ENCODE results near the gene INAFM1. TPM values are rescaled to one million over a fixed set of nuclear protein-coding genes. Genes with fewer than 3 reads are reported as not detected.

INAFM1 gene
- total and polyA plus RNA-seq, 8 donors, result 10.6 to 37.7 (median 15.6) TPM

DNA sequence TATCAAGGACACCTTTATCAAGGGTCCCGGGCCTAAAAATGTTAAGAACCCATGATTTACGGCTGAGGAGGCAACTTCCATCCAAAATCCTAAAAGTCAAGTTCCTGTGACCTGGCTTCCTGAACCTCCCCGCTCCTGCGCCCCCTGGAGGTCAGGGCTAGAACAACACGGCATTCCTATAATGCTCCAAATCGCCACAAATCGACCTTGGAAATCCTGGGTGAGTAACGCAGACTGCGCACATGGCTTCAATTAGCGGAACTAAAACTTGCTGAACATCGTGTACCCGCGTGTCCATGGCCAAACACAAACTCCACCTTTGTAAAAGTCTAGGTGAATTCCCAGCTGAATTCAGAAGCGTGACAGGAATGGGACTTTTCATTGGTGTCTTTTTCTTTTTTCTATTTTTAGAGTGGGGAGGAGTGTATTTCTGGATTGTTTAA is 30.6 kb downstream of the INAFM1 start:
- H3K27ac ChIP-seq, result no peak overlapping the region
- intact Hi-C loops (cut with DNase I), result no loop called here
- H3K4me3 ChIP-seq, result no peak overlapping the region
- peak; percentile 56 to 91 (median 84) for DNase-seq
- no peaks in the 10 kb centered on the region for H3K36me3 ChIP-seq
- H3K27me3 ChIP-seq, result no peaks in the 10 kb centered on the region
- FAIRE-seq, result no peak
- ATAC-seq, result peak; percentile 84 to 97 (median 94)
- WGBS, 2 donors, result 3% methylated on average over 14 of the region's 14 CpGs
- TF ChIP-seq, protein P1, sequence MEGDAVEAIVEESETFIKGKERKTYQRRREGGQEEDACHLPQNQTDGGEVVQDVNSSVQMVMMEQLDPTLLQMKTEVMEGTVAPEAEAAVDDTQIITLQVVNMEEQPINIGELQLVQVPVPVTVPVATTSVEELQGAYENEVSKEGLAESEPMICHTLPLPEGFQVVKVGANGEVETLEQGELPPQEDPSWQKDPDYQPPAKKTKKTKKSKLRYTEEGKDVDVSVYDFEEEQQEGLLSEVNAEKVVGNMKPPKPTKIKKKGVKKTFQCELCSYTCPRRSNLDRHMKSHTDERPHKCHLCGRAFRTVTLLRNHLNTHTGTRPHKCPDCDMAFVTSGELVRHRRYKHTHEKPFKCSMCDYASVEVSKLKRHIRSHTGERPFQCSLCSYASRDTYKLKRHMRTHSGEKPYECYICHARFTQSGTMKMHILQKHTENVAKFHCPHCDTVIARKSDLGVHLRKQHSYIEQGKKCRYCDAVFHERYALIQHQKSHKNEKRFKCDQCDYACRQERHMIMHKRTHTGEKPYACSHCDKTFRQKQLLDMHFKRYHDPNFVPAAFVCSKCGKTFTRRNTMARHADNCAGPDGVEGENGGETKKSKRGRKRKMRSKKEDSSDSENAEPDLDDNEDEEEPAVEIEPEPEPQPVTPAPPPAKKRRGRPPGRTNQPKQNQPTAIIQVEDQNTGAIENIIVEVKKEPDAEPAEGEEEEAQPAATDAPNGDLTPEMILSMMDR (IDR thresholded peaks at IDR 0.05), result peak; percentile 82 to 91 (median 90)
- H3K4me1 ChIP-seq, result no peaks in the 10 kb centered on the region
- no peaks in the 10 kb centered on the region for H3K9me3 ChIP-seq

DNA sequence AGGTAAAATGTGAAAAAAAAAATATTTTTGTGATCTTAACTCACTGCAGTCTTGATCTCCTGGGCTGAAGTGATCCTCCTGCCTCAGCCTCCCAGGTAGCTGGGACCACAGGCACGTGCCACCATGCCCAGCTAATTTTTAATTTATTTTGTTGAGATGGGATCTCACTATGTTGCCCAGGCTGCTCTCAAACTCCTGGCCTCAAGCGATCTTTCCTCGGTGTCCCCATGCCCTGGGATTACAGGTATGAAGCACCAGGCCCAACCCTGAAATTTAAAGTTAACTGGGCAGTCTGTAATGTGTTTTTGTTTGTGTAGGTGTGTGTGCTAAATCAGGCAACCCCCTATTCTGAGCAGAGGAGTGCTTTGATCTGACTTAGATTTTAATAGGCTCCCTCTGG is 31.6 kb downstream of the INAFM1 start:
- 87 to 96% methylated on average over 3 of the region's 3 CpGs for WGBS, 2 donors
- Histone ChIP-seq H3K27me3 (no peaks in the 10 kb centered on the region), H3K27ac (no peak overlapping the region), H3K4me1 (no peaks in the 10 kb centered on the region), H3K4me3 (no peak overlapping the region), H3K9me3 (no peaks in the 10 kb centered on the region), H3K36me3 (no peaks in the 10 kb centered on the region)
- ATAC-seq (no peak), DNase-seq (no peak), FAIRE-seq (no peak)
- intact Hi-C loops (cut with DNase I), result no loop called here
- TF ChIP-seq, protein P1 (IDR thresholded peaks at IDR 0.05), result no peak

DNA sequence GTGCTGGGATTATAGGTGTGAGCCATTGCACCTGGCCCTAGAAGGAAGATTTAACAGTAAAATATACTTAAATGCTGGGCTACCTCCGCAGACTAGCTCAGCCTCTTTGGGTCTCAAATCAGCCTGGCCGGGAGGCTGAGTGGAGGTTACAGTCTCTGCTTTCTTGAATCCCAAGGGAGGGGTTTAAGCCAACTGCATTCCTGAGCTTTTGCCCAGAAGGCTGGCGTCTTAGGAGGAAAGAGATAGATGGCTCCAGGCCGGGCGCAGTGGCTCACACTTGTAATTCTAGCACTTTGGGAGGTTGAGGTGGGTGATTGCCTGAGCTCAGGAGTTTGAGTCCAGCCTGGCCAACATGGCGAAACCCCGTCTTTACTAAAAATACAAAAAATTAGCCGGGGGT is 34.4 kb downstream of the INAFM1 start:
- Histone ChIP-seq H3K4me1 (no peaks in the 10 kb centered on the region), H3K36me3 (no peaks in the 10 kb centered on the region), H3K27ac (no peak overlapping the region), H3K4me3 (no peak overlapping the region), H3K27me3 (no peaks in the 10 kb centered on the region), H3K9me3 (no peaks in the 10 kb centered on the region)
- FAIRE-seq (no peak), DNase-seq (no peak), ATAC-seq (no peak)
- WGBS, 2 donors, result 66 to 82% methylated on average over 8 of the region's 8 CpGs
- intact Hi-C loops (cut with DNase I), result no loop called here
- TF ChIP-seq, protein P1 (IDR thresholded peaks at IDR 0.05), result no peak

- H3K27me3 ChIP-seq, result no peaks in the 10 kb centered on the region
- H3K36me3 ChIP-seq, result no peaks in the 10 kb centered on the region
- intact Hi-C loops (cut with DNase I), result no loop called here
- 45 to 58% methylated on average over 11 to 12 of the region's 12 CpGs for WGBS, 2 donors
- peak within 1 kb of the TSS in 2 of 4 donors; percentile 30 to 38 for H3K27ac ChIP-seq
- no peaks in the 10 kb centered on the region for H3K9me3 ChIP-seq
- FAIRE-seq, result no peak
- H3K4me1 ChIP-seq, result no peaks in the 10 kb centered on the region
- DNase-seq, result no peak
- H3K4me3 ChIP-seq, result peak within 1 kb of the TSS in 1 of 4 donors; percentile 20
- ATAC-seq, result peak in 2 of 4 donors; percentile 41 to 74
- TF ChIP-seq, protein P1 (IDR thresholded peaks at IDR 0.05), result no peak
Measured at GRCh38 chr19:47309608-47310007, 34.9 kb downstream of the INAFM1 start, which contains the start of gene C5AR1. Gene C5AR1, plus strand, starts transcription at chr19:47309861. Its CDS starts 35 bp downstream, at chr19:47309896.

DNA sequence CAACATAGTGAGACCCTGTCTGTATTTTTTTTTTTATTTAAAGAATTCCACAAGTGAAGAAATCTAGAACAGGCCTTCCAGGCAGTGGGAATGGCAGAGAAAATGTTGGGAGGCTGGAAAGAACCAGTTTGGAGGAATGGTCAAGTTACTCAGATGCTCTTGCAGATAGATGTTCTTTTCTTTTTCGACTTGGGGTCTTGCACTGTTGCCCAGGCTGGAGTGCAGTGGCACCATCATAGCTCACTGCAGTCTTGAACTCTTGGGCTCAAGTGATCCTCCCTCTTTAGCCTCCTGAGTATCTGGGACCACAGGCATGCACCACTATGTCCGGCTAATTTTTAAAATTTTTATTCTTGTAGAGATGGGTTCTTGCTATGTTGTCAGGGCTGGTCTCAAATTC is 35.6 kb downstream of the INAFM1 start:
- FAIRE-seq (no peak), DNase-seq (no peak), ATAC-seq (no peak)
- Histone ChIP-seq H3K4me1 (no peaks in the 10 kb centered on the region), H3K36me3 (no peaks in the 10 kb centered on the region), H3K27ac (peak overlapping the region in 2 of 4 donors; percentile 30 to 38), H3K9me3 (no peaks in the 10 kb centered on the region), H3K4me3 (peak overlapping the region in 1 of 4 donors; percentile 20), H3K27me3 (no peaks in the 10 kb centered on the region)
- TF ChIP-seq, protein P1 (IDR thresholded peaks at IDR 0.05), result no peak
- WGBS, 2 donors, result 80% methylated on average over 2 of the region's 2 CpGs
- intact Hi-C loops (cut with DNase I), result no loop called here

All from pancreas (tissue), 10 donors.